GM19324 (cell line): Measurements from ENCODE around the gene ZBTB7C.

Source experiments
- ATAC-seq: cut with Tn5 transposase; IDR thresholded peaks from one replicate; pipeline ENCODE4 v1.9.1; 2021; ENCODE audit warnings: mild to moderate bottlenecking, moderate library complexity; ENCODE audit not compliant: unreplicated experiment, low FRiP score

ZBTB7C gene

GRCh38 chr18:48018851-48019250 is 390.3 kb downstream of the ZBTB7C start:
- no peak for ATAC-seq

DNA sequence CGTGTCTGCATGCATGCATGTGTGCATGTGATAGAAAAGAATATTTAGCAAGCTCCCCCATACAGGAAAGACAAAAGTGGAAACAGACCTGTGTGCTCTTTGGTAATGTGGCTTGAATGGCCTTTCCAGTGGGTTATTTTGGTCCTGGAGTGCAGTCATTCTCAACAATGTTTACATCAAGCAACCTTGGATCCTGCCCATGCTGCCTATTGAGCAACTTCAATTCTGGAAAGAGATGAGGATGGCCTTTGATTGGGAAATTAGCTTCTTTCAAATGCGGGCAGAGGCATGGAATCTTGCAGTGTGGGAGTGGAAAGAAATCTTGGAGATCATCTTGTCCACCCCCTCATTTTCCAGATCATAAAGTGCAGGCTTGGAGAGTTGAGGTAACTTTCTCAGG is 391.5 kb downstream of the ZBTB7C start:
- ATAC-seq, result no peak

DNA sequence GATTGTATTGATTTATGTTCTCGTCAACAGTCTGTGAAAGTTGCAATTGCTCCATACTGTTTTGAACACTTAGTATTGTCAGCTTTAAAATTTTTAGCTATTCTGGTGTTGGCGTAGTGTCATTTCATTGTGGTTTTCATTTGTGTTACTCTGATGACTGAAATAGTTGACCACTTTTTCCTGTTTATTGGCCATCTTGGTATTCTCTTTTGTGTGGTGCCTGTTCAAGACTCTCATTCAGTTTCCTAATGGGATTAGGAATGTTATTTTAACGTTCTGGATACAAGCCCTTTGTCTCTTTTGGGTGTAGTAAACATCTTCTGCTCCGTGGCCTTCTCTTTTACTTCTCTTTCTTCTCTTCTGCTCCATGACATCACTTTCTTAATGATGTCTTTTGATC is 396.0 kb downstream of the ZBTB7C start:
- ATAC-seq, result no peak

GRCh38 chr18:48011926-48012465 is 397.2 kb downstream of the ZBTB7C start:
- no peak for ATAC-seq

DNA sequence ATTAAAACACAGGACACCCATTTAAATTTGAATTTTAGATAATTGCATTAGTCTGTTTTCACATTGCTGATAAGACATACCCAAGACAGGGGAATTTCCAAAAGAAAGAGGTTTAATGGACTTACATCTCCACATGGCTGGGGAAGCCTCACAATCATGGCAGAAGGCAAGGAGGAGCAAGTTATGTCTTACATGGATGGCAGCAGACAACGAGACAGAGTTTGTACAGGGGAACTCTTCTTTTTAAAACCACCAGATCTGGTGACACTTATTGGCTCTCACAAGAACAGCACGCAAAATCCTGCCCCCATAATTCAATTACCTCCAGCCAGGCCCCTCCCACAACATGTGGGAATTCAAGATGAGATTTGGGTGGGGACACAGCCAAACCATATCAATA is 398.9 kb downstream of the ZBTB7C start:
- no peak for ATAC-seq

DNA sequence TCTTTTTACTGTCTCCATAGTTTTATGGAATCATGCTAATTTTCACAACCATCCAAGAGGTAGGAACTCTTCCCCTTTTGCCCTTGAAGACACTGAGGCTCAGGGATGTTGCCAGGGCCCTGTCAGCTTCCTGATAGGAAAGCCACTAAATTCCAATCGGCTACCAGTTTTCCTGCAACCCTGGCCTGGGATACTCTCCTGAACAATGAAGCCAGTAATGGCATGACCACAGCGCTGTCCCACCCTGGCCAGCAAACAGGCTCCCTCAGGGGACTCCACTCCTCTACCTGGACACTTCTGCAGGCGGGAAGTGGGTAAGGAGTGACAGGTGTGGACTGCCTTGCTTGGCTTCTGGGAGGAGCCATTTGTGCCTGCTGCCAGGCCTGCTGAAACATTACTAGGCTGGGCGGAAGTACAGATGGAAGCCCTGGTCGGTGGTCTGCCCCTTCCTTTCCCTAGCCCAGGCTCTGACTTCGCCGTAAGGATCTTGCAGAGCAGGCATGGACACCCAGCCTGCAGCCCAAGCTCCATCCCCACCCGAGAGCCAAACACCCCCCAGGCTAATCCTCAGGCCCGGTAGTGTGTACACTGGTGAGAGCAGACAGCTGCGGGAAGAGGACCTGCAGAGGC is 400.0 kb downstream of the ZBTB7C start:
- no peak for ATAC-seq

DNA sequence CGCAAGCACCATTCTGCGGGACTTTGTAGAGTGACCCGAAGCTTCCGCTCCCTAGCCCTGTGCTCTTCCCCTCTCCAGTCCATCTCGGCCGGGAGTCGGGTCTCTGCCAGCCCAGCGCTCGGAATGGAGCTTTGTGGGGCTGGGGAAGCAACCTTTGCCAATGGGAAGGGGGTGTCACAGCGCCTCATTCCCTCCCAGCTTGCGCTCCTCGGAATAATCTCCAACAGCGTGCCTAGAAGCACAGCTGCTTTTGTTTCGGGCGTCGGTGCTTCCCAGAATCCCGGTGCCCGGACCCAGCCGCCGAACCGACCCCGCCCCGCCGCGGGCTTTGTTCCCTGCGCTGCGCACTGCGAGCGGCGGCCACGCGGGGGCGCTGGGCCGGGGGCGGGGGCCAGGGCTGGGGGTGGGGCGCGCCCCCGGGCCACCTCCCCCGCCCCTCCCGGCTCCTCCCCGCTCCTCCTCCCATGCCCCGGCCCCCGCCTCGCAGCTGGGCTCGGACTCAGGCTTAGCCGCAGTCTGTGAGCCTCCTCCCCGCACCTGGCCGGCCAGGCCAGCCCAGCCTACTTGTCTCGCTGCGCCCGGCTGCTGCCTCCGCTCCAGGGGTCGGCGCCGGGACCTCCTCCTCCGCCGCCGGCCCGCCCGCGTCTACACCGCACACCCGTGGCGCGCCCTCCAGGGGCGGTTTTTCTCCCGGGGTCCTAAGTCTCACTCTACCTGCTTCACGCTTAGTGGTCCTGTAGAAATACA is 401.1 kb downstream of the ZBTB7C start:
- peak; percentile 89 for ATAC-seq

GRCh38 chr18:48007381-48007780 is 401.8 kb downstream of the ZBTB7C start:
- no peak for ATAC-seq

DNA sequence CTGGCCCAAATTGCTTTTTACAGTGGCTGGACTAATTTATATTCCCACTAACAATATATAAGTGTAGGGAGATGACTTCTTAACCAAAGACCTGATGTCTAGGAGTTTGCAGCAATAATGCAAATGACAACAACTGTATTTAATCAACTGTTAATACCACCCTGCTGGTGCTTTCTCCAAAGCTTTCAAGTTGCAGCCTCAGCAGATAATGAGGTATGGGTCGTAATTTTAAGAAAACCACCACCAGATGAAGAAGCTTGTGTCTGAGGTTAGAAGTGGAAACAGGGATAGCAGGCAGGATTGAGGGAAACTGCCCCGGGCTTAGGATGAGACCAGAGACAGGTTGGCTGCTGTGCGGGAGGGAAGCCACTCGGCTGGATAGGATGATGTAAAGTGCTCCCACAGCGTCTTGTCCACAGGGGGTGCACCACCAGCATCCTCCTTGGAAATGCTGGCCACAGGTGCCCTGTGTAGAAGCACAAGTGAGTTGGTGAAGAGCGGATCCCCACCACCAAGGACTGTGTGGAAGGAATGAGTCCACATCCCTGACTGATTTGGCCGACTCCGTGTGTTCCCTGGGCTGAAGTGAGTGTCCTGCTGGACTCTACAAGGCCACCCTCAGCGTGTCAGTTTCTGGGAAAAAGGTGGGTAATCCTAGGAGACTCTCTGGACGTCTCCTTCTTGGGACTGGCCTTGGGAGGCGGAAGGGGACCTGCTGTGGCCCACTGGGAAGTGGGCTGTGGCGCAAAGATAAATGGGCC is 402.6 kb downstream of the ZBTB7C start:
- ATAC-seq, result no peak

DNA sequence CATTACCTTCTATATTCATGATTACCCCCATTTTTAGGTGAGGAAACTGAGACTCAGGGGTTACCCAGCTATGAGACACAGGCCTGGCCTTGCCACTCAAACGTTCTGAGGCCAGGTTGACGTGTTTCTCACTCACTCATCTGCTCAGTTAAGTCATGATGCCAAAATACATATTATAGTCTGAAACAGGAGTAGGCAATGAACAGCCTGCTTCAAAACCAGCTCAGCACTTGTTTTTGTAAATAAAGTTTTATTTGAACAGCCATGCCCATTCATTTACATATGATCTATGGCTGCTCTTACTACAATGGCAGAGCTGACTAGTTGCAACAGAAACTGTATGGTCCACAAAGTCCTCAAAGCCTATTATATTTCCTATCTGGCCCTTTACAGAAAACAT is 404.6 kb downstream of the ZBTB7C start:
- no peak for ATAC-seq

DNA sequence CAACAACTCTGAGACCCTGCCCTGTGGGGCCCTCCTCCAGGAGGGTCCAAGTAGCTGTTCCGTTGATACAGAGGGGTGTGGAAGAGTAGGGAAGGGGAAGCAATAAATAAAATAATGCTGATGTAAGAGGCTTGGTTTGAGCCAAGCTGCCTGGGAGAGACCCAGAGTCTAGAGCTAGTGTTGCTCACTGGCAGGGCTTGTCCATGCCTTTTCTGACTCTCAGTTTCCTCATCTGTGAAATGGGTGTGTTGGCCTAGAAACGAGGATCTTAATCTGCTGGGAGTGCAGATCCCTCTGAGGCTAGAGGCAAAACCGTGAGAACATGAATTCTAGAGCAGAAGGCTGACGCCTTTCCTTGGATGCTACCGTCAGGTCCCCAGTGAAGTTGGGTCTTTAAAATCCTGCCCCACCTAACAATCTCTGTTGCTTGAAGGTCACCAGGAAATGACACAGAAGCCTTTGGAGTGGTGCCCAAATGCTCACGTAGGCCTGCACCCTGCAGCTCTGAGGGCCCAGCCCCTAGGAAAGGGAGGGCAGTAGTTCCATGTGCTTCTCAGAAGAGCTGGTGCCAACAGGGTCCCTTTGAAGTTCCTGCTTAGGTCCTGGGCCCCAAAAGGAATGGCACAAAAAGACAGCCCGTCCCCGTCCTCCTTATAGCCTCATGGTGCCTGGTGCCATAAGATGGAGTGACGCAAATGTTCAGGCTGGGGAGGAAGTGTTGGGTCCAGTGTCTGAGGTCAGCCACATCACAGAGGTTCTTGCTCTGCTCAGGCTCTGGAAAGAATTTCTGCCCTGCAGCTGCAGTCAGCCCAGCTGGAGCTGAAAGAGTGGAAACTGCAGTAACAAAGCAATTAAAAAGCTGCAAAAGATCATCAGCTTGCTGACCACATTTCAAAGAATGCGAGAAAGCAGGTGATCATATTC is 405.5 kb downstream of the ZBTB7C start:
- ATAC-seq, result no peak

DNA sequence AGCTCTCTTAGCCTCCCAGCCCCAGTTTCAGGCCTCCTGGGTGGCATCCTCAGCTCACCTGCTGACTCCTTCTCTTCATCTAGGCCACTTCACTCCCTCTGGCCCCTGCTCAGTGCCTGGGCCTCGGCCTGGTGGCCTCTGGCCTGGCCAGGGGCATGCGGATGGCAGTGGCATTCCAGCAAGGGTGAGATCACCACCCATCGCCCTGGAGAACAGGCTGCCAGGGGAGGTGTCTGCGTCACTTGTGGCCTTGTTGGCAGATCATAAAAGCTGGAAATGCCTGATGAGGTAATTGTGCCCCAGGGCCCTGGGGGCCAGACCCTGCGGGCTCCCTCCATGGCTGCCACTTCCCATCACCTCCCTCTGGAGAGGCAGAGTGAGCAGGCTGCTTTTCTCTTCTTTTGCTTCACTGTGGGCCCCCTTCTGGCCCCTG is 406.2 kb downstream of the ZBTB7C start:
- no peak for ATAC-seq

- no peak for ATAC-seq
These were observed 408.5 kb downstream of the ZBTB7C start for GRCh38 chr18:48000701-48001100.

GRCh38 chr18:47999801-48000248 is 409.4 kb downstream of the ZBTB7C start:
- no peak for ATAC-seq

GRCh38 chr18:47997338-47997780 is 411.8 kb downstream of the ZBTB7C start:
- no peak for ATAC-seq

- ATAC-seq, result no peak
These were observed 413.1 kb downstream of the ZBTB7C start for GRCh38 chr18:47996091-47996541.

DNA sequence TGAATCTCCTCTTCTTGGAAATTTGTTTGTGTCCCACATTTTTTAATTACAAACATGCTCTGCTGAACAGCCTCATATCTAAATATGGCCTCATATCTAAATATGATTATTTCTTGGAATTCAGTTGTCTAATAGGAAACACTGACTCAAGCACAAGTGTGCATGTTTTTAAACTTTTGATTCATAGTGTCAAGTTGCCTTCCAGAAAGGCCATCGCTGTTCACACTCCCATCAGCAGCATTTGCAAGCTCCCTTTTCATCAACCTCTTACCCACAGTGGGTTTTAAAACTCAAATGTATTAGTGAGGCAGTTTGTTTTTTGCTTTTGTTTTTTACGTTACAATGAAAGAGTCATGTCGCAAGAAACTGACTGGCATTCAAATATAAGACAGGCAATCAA is 413.5 kb downstream of the ZBTB7C start:
- no peak for ATAC-seq

- no peak for ATAC-seq
These were observed 415.8 kb downstream of the ZBTB7C start for GRCh38 chr18:47993409-47993808.

DNA sequence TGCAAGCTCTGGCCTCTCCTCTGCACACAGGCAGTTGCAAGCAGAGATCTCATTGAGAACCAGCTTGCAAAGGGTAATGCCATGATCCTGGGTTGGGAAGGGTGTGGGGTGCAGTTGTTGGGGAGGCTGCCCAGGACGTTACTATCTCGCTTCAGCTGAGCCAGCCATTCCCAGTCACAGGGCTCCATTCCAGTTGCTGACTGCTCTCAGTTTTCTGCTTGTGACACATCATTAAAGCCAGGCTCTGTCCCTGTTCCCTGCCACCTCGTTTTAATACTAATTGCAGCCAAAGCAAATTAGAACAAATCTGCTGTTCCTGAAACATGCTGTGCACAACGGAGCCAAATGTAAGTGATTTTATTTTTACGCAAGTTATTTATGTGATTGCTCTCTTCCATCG is 416.2 kb downstream of the ZBTB7C start:
- ATAC-seq, result no peak

GRCh38 chr18:47992266-47992665 is 416.9 kb downstream of the ZBTB7C start:
- ATAC-seq, result no peak
